Fibroblast of peridontal ligament (primary cell): ENCODE measurements around the gene WDFY2.
"Not testable (repeated sequence)": the region's sequence is repeated elsewhere in the genome, so short reads cannot be mapped to it uniquely, and the experiment has no call there.

ENCODE experiments used
- DNase-seq: peaks from one replicate; pipeline ENCODE4 v3.0.0-alpha.2; 2010; ENCODE audit errors: extremely low read depth

Gene WDFY2

DNA sequence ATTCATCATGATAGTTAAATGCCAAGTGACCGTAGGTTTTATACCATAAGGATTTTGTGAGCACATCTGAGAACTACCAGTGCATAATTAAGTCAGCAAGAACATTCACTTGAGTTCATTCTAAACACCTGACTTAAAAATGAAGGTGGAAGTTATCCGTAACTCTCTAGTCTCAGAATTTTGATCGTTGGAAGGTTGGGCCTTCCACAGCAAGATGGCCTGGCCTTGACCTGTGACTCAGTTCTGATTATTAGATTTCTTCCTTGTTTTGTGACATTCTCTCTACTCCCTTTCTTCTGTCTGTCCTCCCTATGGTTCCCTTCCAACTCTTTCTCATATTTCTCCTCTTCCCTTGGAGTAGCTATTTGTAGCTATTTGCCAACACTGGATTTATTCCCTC lies 20.0 kb upstream of the WDFY2 start:
- no peak for DNase-seq

- DNase-seq = no peak
Measured at GRCh38 chr13:51564671-51565070, 19.6 kb upstream of the WDFY2 start.

GRCh38 chr13:51569001-51569400 lies 15.3 kb upstream of the WDFY2 start:
- not testable (repeated sequence) for DNase-seq

GRCh38 chr13:51576754-51577153 lies 7.5 kb upstream of the WDFY2 start:
- no peak for DNase-seq

DNA sequence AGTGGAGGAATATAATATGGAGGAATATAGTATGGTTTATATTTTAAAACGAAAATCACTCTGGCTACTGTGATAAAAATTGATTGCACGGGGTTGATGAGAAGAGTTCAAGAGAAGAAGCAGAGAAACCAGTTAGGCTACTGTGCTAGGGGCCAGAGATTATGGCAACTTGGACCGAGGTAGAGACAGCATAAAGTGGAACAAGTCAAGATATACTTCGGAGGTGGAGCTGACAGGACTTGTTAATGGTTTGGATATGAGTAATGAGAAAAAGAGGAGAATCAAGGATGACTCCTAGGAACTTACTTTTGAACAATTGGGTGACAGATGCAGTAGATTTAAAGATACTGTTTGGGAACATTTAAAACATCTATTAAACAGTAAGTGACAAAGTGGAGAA lies 6.6 kb upstream of the WDFY2 start:
- DNase-seq = no peak

- no peak for DNase-seq
Measured at GRCh38 chr13:51579676-51580075, 4.6 kb upstream of the WDFY2 start.

- no peak for DNase-seq
Measured at GRCh38 chr13:51581148-51581820, 3.0 kb upstream of the WDFY2 start.

DNA sequence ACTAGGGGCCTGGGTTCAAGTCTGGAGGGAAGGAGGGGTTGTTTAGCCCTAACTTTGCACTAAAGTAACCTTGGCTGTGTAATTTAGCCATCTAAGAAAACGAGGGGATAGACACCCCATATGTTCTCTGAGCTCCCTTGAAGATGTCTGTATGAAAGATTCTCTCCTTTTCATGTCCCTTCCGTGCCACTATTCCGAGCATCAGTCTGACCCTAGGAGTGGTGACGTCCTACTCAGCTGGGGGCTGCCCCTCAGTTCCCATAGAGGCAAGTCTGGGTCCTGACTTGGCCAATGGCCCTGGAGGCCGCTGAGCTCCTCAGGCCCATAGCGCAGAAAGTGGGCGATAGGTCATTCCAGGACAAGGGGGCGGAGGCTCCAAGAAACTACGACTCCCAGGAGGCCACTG lies 790 bp upstream of the WDFY2 start:
- DNase-seq = no peak

GRCh38 chr13:51584731-51585672 lies 740 bp downstream of the WDFY2 start:
- peak; percentile 46 for DNase-seq

DNA sequence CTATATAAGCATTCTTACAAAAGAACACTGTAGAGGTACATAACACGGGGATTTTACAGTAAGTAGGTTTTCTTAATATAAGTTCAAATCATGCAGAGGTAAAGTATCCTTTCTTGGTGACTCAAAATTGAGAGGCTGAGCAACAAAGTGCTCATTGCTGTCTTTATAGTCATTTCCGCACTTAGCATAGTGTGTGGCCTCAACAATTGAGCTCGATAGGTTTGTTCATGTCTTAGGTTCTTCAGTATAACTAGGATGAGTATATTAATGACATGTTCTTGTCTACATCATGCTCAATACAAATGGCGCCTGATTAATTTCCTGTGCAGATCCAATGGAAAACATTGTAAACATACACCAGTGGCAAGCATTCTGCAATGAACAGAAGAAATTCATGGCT lies 1.4 kb downstream of the WDFY2 start:
- peak; percentile 37 for DNase-seq

DNA sequence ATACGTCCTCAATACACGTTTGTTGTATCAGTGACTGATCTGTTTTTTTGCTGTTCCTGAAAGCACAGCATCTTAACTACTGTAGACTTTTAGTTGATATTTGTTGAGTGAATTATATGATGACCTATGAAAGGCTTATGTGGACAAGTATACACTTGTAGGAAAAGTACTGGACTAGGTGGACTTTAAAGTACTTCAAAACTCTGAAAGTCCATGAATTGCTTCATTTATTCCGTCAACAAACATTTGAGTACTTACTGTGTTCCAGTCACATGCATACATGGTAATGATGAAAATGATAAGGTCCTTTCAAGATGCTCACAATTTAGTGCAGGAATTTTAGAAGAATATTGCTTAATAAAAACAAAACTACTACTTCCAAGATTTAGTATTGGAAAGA lies 3.1 kb downstream of the WDFY2 start:
- DNase-seq = no peak

DNA sequence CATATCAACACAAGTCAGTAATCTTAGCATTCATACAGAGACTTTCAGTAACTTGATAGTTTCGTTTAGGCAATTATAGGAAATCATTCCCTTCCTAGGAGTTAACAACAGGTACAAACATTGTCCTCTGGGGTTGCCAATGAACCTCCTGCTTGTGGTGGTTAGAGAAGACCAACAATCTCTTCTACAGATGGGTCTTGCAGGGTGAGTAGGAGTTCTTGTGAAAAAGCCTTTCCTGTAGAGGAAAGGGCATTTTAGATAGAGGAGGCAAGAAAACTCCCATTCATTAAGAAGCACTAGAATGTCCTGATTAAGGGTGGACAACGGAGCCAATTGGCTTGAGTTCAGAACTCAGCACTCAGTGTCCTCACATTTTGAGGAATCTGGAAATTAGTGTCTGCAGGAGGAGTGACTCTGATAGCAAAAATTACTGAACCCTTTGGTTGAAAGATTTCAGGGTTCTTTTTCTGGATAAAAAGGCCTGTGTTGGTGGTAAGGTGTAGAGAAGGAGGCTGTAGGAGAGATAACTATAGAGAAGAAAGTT lies 4.2 kb downstream of the WDFY2 start:
- no peak for DNase-seq

- no peak for DNase-seq
Measured at GRCh38 chr13:51589793-51590192, 5.5 kb downstream of the WDFY2 start.

DNA sequence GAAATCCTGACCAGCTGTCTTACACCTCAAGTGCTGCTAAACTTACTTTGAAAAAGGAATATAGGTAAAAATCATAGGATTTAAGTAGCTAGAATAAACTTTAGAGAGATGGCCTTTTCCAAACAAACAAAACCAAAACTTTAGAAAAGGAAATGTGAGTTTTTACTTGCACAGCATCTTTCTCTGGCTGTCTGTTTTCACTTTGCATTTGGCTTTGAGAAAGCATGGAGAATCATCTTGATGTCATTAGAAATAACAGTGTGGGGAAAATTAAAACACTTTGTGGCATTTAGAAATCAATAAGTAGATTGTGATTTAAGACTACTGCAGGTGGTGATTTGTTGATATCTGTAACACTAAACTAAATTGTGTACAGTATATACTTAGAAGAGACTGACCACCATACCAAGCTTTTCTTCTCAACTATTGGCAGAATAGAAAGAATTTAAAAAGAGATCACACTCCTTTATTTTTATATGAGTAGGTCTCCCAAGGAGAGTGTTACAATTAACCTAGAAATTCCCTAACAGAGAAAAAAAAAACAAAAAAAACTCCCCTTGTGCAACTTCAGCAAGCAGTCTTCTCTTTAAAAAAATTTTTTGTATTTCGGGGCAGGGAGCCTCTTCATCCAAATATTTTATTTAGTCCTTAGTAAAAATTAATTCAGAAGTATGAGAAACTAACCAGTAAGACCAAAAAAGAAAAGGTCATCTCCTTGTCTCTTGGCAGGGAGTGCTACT lies 6.1 kb downstream of the WDFY2 start:
- peak; percentile 63 for DNase-seq

DNA sequence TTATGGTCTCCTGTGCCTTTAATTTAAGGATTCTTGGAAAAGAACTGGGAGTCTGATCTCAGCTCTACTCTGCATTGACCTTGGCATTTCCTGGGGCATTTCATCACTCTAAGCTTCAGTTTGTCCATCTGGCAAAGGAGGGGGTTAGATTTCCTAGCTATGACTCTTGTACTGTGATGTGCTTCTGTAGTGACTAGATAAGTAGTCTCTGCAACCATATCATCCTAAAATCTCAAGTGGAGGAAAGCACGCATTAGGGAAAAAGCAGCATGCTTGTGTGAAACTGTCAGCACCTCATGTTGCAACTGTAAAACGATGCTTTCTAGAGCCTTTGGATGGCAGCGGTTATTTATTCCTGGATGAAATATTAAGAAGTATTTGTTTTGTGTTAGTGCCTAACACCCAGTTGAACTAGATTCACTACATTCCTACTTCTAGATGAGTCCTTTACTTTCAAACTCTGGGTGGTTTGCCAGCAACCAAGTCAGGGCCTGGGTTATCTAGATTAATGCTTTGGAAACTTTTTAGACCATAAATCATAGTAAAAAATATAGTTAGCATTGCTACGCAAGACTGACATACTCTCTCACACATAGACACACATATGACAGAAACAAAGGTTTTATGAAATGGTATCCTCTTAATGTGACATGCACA lies 6.8 kb downstream of the WDFY2 start:
- DNase-seq = peak; percentile 96

DNA sequence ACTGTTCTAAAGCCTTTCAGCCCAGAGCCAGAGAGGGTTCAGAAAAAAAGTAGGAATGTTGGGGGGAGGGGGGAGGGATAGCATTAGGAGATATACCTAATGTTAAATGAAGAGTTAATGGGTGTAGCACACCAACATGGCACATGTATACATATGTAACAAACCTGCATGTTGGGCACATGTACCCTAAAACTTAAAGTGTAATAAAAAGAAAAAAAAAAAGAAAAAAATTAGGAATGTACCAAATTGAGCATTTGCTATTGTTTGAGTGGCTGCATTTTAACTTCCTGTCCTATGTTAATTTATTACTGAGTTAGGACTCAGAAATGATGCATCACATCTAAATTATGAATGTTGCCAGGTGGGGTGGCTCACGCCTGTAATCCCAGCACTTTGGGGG lies 7.7 kb downstream of the WDFY2 start:
- DNase-seq = not testable (repeated sequence)

DNA sequence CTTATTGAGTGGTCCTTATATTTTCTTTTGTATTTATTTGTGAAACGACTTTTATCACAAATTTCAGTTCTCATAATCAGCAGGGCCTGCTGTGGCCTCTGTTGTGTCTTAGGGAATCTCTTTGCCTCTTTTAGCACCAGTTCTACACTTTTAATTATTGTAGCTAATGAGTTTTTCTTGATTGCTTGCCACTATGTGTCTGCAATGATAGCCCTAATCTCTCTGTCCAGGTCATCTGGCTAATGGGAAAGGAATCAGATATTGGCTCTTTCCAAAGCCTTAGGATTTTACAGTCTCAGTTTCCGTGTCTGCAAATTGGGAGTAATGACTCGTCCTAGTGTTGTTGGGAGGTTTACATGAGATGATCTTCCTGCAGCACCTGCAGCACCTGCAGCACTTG lies 10.2 kb downstream of the WDFY2 start:
- DNase-seq = no peak

- no peak for DNase-seq
Measured at GRCh38 chr13:51595416-51595815, 11.2 kb downstream of the WDFY2 start.

- DNase-seq = peak; percentile 41
Measured at GRCh38 chr13:51596541-51596940, 12.3 kb downstream of the WDFY2 start.

- DNase-seq = no peak
Measured at GRCh38 chr13:51599444-51600176, 15.3 kb downstream of the WDFY2 start.

DNA sequence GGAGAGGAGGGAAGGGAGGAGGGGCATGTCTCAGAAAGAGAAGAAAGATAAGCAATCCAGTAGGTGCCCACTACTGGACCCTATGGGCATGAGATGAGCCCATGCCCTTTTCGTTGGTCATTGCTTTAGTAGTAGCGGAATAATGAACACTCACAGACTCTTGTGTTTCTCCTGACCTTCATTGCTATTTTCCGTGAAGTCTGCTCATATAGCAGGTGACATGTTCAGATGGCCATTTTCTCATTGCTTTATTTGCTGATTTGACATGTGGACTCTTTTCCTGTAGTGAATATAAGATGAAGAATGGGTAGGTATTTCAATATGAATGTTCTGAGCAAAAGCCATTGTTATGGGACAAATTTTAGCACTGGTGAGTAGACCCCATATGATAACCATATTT lies 16.4 kb downstream of the WDFY2 start:
- no peak for DNase-seq
